Small intestine (tissue), 7 donors: ENCODE data around the gene CHCHD4. TPM values are rescaled to one million over a fixed set of nuclear protein-coding genes. Genes with fewer than 3 reads are reported as not detected.

Experiments
- DNase-seq, 2 donors: peaks; one replicate each; pipeline versions ENCODE4 v3.0.0 to v3.0.0-alpha.2; 2013
- FAIRE-seq: peaks from 2 replicates; lab custom pipeline; 2012; peaks lifted over from hg19 to GRCh38; lab: Jason Lieb, UNC
- H3K27ac ChIP-seq, 3 donors: one replicate each; pipeline ENCODE4 v1.5.1; 2013; ENCODE audit warnings: low read length in 2 of 3, mild to moderate bottlenecking in 2 of 3, control low read depth in 1 of 3, inconsistent platforms in 1 of 3, low read depth in 1 of 3, moderate library complexity in 1 of 3
- H3K27me3 ChIP-seq, 3 donors: one replicate each; pipeline ENCODE4 v1.6.1; 2013; ENCODE audit warnings: low read length in 3 of 3, inconsistent platforms in 1 of 3; ENCODE audit not compliant: control insufficient read depth in 3 of 3, insufficient read depth in 3 of 3
- H3K36me3 ChIP-seq, 3 donors: one replicate each; pipeline ENCODE4 v1.6.1; 2013; ENCODE audit warnings: low read length in 3 of 3, inconsistent platforms in 1 of 3, low read depth in 1 of 3, mild to moderate bottlenecking in 1 of 3, moderate library complexity in 1 of 3; ENCODE audit not compliant: control insufficient read depth in 3 of 3, insufficient read depth in 2 of 3
- H3K4me1 ChIP-seq, 3 donors: one replicate each; pipeline ENCODE4 v1.6.1; 2013; ENCODE audit warnings: low read length in 2 of 3, inconsistent platforms in 1 of 3, low read depth in 1 of 3, mild to moderate bottlenecking in 1 of 3, moderate library complexity in 1 of 3; ENCODE audit not compliant: control insufficient read depth in 3 of 3, insufficient read depth in 2 of 3
- H3K4me3 ChIP-seq, 3 donors: one replicate each; pipeline ENCODE4 v1.5.1; 2013; ENCODE audit warnings: low read length in 3 of 3, control low read depth in 1 of 3, inconsistent platforms in 1 of 3, low read depth in 1 of 3, mild to moderate bottlenecking in 1 of 3, moderate library complexity in 1 of 3
- H3K9me3 ChIP-seq, 2 donors: one replicate each; pipeline ENCODE4 v1.6.1; 2013; ENCODE audit warnings: low read depth in 1 of 2, low read length in 1 of 2; ENCODE audit not compliant: control insufficient read depth in 2 of 2, insufficient read depth in 1 of 2
- WGBS, 3 donors: extraction: QIAGEN DNeasy Blood & Tissue Kit; methylation state at CpG; one replicate each; pipeline ENCODE4 v1.1.7; 2013; 5-methylcytosine and 5-hydroxymethylcytosine counted together
- polyA plus RNA-seq, 4 donors: library from polyadenylated mRNA; stranded (reverse) in 3 of 4; unstranded in 1 of 4; fragments of 200-250 nt in 3 of 4; fragments of 120-200 nt in 1 of 4; gene quantifications; one replicate each; pipeline versions ENCODE4 v1.2.1 to v1.2.3, GENCODE V29; 2013
- donor health status: healthy with polysubstance abuse.
- donor health status: control.
- donor health status: control.
- donor health status: Bipolar disorder and iron deficiency.
- donor health status: healthy.

The CHCHD4 gene
- polyA plus RNA-seq, 4 donors = 15.9 to 42.3 (median 26.5) TPM

DNA sequence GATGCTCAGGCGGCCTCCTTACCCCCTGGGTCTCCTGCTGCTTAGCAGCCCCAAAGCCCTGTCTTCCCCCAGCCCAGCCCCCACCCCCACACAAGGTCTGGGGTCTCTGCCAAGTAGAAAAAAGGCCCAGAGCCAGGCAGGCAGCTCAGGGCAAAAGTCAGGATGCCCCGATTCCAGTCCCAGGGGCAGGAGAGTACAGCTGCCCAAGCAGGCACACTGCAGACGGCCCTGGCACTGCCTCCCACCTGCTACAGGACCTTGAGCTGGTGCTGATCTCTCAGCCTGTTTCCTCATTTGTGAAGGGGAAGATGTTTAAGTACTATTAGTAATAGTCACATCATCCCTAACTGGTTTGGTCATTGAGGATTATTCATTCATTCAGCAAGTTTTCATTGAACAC, 12.8 kb upstream of the CHCHD4 start:
- no peak overlapping the region for H3K4me3 ChIP-seq
- FAIRE-seq (no peak), DNase-seq (no peak)
- peaks cover 7 to 92% (median 18%) of the 10 kb centered on the region in 3 donors for H3K36me3 ChIP-seq
- H3K27me3 ChIP-seq = no peaks in the 10 kb centered on the region
- WGBS, 3 donors = 50 to 64% (median 56%) methylated on average over 3 of the region's 3 CpGs
- H3K4me1 ChIP-seq = peaks cover 0 to 13% (median under 1%) of the 10 kb centered on the region in 3 donors
- no peak overlapping the region for H3K27ac ChIP-seq
- no peaks in the 10 kb centered on the region for H3K9me3 ChIP-seq

DNA sequence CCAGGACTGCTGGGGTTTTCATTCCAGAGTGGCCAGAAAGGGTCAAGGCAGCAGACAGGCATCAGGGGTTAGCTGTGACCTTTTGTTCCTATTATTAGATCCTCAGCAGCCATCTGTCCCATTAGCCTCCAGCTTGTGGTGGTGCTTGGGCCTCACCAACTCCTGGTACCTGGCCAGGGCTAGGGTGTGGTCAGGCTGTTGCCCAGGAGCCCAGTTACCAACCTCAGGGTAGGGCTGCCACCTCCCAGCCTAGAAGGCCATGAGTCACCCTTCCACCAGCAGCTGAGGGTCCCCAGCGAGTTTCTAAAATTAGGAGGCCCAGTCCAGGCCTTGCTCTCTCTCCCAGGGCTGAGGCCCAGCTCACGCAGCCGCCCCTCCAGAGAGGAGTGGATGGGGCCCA, 12.3 kb upstream of the CHCHD4 start:
- H3K27ac ChIP-seq = no peak overlapping the region
- DNase-seq = peak in 1 of 2 donors; percentile 51
- peaks cover 9 to 94% (median 18%) of the 10 kb centered on the region in 3 donors for H3K36me3 ChIP-seq
- H3K27me3 ChIP-seq = no peaks in the 10 kb centered on the region
- WGBS, 3 donors = 70 to 92% (median 72%) methylated on average over 3 of the region's 3 CpGs
- FAIRE-seq = no peak
- H3K4me3 ChIP-seq = no peak overlapping the region
- H3K4me1 ChIP-seq = peaks cover 0 to 16% (median 2%) of the 10 kb centered on the region in 3 donors
- no peaks in the 10 kb centered on the region for H3K9me3 ChIP-seq

DNA sequence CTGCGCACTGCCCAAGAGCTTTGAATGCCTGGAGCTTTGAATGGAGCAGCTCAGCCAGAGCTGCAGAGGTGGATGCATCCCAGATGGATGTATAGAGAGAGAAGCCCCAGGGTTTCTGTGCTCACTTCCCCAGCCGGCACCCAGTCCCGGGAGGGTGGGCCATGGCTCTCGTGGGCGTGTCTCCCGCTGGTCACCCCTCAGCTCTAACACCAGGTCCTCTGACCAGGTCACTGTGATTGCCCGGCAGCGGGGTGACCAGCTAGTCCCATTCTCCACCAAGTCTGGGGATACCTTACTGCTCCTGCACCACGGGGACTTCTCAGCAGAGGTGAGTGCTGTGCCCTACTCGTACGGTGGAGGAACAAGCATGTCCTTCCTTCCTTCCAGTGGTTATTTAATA, 10.9 kb upstream of the CHCHD4 start:
- Histone ChIP-seq H3K27me3 (no peaks in the 10 kb centered on the region), H3K4me3 (no peak overlapping the region), H3K36me3 (peaks cover 18 to 95% (median 19%) of the 10 kb centered on the region in 3 donors), H3K9me3 (no peaks in the 10 kb centered on the region), H3K27ac (no peak overlapping the region), H3K4me1 (peaks cover 0 to 16% (median 2%) of the 10 kb centered on the region in 3 donors)
- WGBS, 3 donors = 90 to 95% (median 91%) methylated on average over 11 of the region's 11 CpGs
- FAIRE-seq (no peak), DNase-seq (no peak)

DNA sequence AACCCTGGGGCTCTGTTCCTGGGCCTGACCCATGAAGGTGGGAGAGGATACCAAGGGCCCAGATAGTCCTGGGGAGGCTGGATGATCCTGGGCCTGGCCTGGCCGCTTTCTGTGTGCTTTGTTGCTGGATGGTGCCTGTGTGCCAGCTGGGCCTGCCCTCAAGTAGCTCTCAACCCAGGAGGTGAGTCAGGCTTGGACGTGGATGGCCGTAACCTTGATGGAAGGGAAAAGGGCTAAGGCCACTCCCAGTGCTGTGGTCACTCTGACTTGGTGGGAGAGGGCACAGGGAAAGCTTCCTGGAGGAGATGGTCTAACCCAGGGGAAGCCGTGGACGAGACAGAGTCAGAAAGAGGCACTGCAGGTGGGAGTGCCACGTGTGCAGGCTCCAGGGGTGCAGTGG, 9.6 kb upstream of the CHCHD4 start:
- Histone ChIP-seq H3K9me3 (no peaks in the 10 kb centered on the region), H3K27me3 (no peaks in the 10 kb centered on the region), H3K4me1 (peaks cover 0 to 16% (median 2%) of the 10 kb centered on the region in 3 donors), H3K4me3 (no peak overlapping the region), H3K27ac (no peak overlapping the region), H3K36me3 (peaks cover 18 to 94% (median 21%) of the 10 kb centered on the region in 3 donors)
- WGBS, 3 donors = 93 to 98% (median 94%) methylated on average over 6 of the region's 6 CpGs
- DNase-seq (no peak), FAIRE-seq (no peak)

DNA sequence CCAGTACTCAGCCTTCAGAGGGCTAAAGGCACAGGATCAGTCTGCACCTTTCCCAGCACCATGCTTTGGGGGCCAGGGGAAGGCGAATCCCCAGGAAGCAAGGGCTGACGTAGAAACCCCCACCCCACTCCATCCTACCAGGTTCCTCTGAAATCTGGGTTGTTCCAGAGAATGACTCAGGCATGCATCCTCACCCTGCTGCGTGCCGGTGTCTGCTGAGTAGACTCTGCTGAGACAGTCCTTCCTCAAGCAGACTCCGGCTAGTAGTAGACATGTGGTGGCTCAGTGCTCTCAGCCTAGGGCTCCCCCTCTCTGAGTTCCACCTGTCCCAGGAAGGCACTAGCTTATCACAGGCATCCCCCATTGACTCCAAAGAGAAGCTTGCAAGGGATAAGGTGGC, 9.2 kb upstream of the CHCHD4 start:
- H3K9me3 ChIP-seq = no peaks in the 10 kb centered on the region
- no peak overlapping the region for H3K4me3 ChIP-seq
- DNase-seq = no peak
- H3K27me3 ChIP-seq = no peaks in the 10 kb centered on the region
- peak overlapping the region in 1 of 3 donors; percentile 55 for H3K27ac ChIP-seq
- peaks cover 15 to 91% (median 21%) of the 10 kb centered on the region in 3 donors for H3K36me3 ChIP-seq
- WGBS, 3 donors = 95 to 98% (median 95%) methylated on average over 5 of the region's 5 CpGs
- no peak for FAIRE-seq
- peaks cover 0 to 16% (median 2%) of the 10 kb centered on the region in 3 donors for H3K4me1 ChIP-seq

DNA sequence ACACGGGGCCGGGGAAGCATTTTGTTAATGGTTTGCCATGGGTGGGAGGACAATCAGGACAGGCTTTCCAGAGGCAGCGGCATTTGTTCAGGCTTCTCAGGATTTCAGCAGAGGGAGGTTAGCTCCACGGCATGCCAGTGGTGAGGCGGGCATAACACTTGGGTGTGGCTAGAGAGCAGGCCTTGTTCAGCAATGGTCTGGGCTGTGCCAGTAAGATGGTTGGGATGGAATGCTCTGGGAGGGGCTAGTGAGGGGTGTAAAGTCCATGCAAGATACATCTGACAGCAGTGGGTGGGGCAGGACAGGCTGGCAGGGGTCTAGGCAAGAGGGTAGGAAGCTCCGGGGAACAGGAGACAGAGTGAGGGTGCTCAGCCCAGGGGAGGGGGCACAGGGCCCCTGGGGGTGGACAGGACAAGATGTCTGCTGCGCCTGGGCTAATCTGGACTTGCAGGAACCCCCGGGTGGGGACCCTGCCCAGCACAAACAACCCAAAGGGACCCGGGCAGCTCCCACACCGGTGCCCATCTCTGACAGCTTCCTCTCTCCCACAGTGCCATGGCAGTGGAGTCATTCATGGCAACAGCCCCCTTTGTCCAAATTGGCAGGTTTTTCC, 8.6 kb upstream of the CHCHD4 start:
- FAIRE-seq = no peak
- 27 to 72% (median 49%) methylated on average over 9 to 10 of the region's 10 CpGs for WGBS, 3 donors
- H3K4me1 ChIP-seq = peaks cover 0 to 16% (median 2%) of the 10 kb centered on the region in 3 donors

DNA sequence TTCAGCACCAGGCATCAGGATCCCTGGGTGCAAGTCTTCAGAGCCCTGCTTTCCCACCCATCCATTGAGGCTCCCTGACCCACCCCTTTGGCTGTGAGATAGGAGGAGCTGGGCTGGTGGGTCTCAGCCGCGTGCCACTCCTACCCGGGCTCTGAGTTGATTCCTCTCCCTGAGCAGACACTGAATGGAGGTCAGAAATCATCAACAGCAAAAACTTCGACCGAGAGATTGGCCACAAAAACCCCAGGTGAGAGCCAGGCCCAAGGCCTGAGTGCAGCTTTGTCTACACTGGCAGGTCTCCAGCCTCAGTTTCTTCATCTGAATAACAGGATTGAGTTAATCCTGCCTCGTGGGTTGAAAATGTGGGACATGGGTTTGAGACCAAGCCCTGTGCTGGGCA, 8.0 kb upstream of the CHCHD4 start:
- no peaks in the 10 kb centered on the region for H3K9me3 ChIP-seq
- DNase-seq (no peak), FAIRE-seq (no peak)
- no peaks in the 10 kb centered on the region for H3K27me3 ChIP-seq
- H3K27ac ChIP-seq = peak overlapping the region; percentile 6 to 24 (median 10)
- H3K4me3 ChIP-seq = no peak overlapping the region
- peaks cover 0 to 16% (median 2%) of the 10 kb centered on the region in 3 donors for H3K4me1 ChIP-seq
- peaks cover 15 to 89% (median 21%) of the 10 kb centered on the region in 3 donors for H3K36me3 ChIP-seq
- WGBS, 3 donors = 54 to 85% (median 58%) methylated on average over 6 of the region's 6 CpGs

More for the DNA sequence above, 8.6 kb upstream of the CHCHD4 start:
- H3K9me3 ChIP-seq = no peaks in the 10 kb centered on the region
- H3K36me3 ChIP-seq = peaks cover 15 to 87% (median 21%) of the 10 kb centered on the region in 3 donors
- peak; percentile 86 to 96 for DNase-seq
- H3K27me3 ChIP-seq = no peaks in the 10 kb centered on the region
- no peak overlapping the region for H3K4me3 ChIP-seq
- H3K27ac ChIP-seq = peak overlapping the region; percentile 10 to 55 (median 51)

DNA sequence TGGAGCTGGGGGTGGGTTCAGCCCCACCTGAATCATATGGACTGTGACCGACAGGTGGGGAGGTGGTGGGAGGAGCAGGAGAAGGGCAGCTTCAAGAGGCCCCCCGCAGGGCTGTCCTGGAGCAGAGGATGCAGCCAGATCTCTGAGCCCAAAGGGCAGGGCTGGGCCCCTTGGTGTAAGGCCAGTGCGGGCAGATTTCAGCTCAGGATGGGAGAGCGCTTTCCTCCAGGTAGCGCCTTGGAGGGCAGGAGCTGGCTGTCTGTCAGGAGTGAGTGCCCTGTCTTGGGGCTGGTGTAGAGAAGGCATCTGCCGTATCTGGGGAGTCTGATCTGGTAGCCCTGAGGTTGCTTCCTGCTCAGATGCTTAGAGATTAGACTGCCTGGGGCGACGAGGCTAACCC, 7.5 kb upstream of the CHCHD4 start:
- Histone ChIP-seq H3K4me3 (no peak overlapping the region), H3K4me1 (peaks cover 0 to 18% (median 2%) of the 10 kb centered on the region in 3 donors), H3K27ac (no peak overlapping the region), H3K27me3 (no peaks in the 10 kb centered on the region), H3K9me3 (no peaks in the 10 kb centered on the region), H3K36me3 (peaks cover 15 to 90% (median 21%) of the 10 kb centered on the region in 3 donors)
- 88 to 91% (median 90%) methylated on average over 8 of the region's 8 CpGs for WGBS, 3 donors
- DNase-seq = no peak
- no peak for FAIRE-seq
